Mammary microvascular endothelial cell (primary cell): ENCODE results near the gene ZNF330. TPM values are rescaled to one million over a fixed set of nuclear protein-coding genes. Genes with fewer than 3 reads are reported as not detected.

Experiments
- total RNA-seq: library from RNA; depleted of rRNA; stranded (reverse); fragments of >200 nt; gene quantifications from 2 replicates; pipeline ENCODE4 v1.2.3, GENCODE V29; 2015

ZNF330 gene
- 22.9 and 23.0 TPM in 2 replicates for total RNA-seq

GRCh38 chr4:141220691-141221659 is at the start of gene ZNF330:
TSS of gene ZNF330 (plus strand) at chr4:141220895. CDS start at chr4:141222372, 1,477 bp downstream.

Other genes starting within 250 kb of the ZNF330 start
- gene RNF150, start 87.4 kb upstream of the ZNF330 start, total RNA-seq: 0.05 TPM in 1 of 2 replicates, not detected in the other